HG03571 (cell line): Measurements from ENCODE around the gene TSPO2.
"Not testable (repeated sequence)": the region's sequence is repeated elsewhere in the genome, so short reads cannot be mapped to it uniquely, and the experiment has no call there.

Experiments used
- ATAC-seq: cut with Tn5 transposase; IDR thresholded peaks from one replicate; pipeline ENCODE4 v1.9.1; 2021; ENCODE audit not compliant: unreplicated experiment

TSPO2 gene

GRCh38 chr6:41042226-41043055, at the start of gene TSPO2:
TSPO2 (plus strand) TSS chr6:41042467; CDS start chr6:41042986, 519 bp downstream.
- no peak for ATAC-seq

GRCh38 chr6:40992746-40993145, 49.5 kb upstream of the TSPO2 start:
- no peak for ATAC-seq

GRCh38 chr6:40996591-40997233, 45.6 kb upstream of the TSPO2 start:
- ATAC-seq = no peak

- ATAC-seq = no peak
Measured at GRCh38 chr6:40997234-40997957, 44.9 kb upstream of the TSPO2 start.

GRCh38 chr6:40998661-40999060, 43.6 kb upstream of the TSPO2 start:
- ATAC-seq = no peak

- no peak for ATAC-seq
Measured at GRCh38 chr6:40999569-40999968, 42.7 kb upstream of the TSPO2 start.

GRCh38 chr6:41000248-41000647, 42.0 kb upstream of the TSPO2 start:
- no peak for ATAC-seq

- ATAC-seq = no peak
Measured at GRCh38 chr6:41002168-41002567, 40.1 kb upstream of the TSPO2 start.

GRCh38 chr6:41006217-41006616, 36.0 kb upstream of the TSPO2 start:
- not testable (repeated sequence) for ATAC-seq

- not testable (repeated sequence) for ATAC-seq
Measured at GRCh38 chr6:41006980-41007379, 35.3 kb upstream of the TSPO2 start.

GRCh38 chr6:41008011-41008410, 34.3 kb upstream of the TSPO2 start:
- ATAC-seq = no peak

- no peak for ATAC-seq
Measured at GRCh38 chr6:41009669-41010068, 32.6 kb upstream of the TSPO2 start.

- no peak for ATAC-seq
Measured at GRCh38 chr6:41011673-41012072, 30.6 kb upstream of the TSPO2 start.

GRCh38 chr6:41013466-41014153, 28.7 kb upstream of the TSPO2 start:
- no peak for ATAC-seq

GRCh38 chr6:41014780-41015179, 27.5 kb upstream of the TSPO2 start:
- no peak for ATAC-seq

- ATAC-seq = not testable (repeated sequence)
Measured at GRCh38 chr6:41015860-41016259, 26.4 kb upstream of the TSPO2 start.

GRCh38 chr6:41017663-41018062, 24.6 kb upstream of the TSPO2 start:
- ATAC-seq = no peak

GRCh38 chr6:41021832-41022231, 20.4 kb upstream of the TSPO2 start:
- ATAC-seq = no peak

GRCh38 chr6:41022294-41022693, 20.0 kb upstream of the TSPO2 start:
- no peak for ATAC-seq

GRCh38 chr6:41023114-41023513, 19.2 kb upstream of the TSPO2 start:
- no peak for ATAC-seq

- ATAC-seq = no peak
Measured at GRCh38 chr6:41025966-41026530, 16.2 kb upstream of the TSPO2 start.
